ENCODE measurements around the gene LRRC46. TPM values are rescaled to one million over a fixed set of nuclear protein-coding genes. Genes with fewer than 3 reads are reported as not detected.

Gene LRRC46
- total and polyA plus RNA-seq, 2 of the 13 experiments (the other 11 are each of a cell fraction or from before 2014, with no cell fraction given) = 0.09 TPM

DNA sequence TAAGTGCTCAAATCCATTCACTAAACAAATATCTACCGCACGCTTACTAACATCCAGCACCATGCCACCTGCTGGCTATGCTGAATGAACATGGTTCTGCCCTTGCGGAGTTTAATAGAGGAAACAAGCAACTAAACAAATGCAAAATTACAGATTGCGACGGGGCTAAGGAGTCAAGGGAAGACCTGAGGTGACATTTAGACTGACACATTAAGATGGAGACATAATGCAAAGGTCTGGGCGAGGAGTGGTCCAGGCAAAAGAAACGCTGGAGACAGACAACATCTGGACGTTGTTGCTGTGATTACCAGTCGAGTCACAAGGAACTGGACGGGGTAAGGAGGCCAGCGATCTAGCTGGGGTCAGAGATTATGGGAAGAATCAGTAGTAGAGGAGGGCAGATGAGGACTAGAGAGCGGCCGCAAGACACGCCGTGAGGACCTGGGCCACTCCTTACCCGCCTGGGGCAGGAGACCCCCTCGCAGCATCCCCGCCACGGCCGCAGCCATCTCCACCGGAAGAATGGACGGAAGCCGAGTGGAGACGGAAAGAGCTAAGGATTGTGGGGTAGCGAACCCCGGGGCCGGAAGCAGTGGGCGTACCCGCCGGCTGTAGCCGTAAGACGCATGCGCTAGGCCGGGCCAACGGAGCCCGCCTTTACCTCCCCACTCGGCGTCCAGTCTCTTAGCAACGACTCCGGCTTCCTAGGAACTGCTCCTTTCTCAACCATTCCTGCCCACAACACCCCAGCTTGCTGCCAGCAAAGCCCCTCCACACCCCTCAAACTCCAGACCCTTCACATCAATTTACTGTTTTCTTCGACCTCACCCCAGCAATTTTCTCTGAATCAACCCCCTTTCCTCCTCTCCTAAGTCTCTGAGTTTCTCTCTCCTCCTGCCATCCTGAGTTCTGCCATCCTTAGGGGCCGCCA lies at the start of gene LRRC46, which contains the start of gene MRPL10 (continued):
- TF ChIP-seq MTA3 (CRISPR knock-in tag; IDR thresholded peaks at IDR 0.05) = no peak
- TF ChIP-seq ZFP36L2 (CRISPR knock-in tag; IDR thresholded peaks at IDR 0.05) = no peak
- TF ChIP-seq NCOA2 (CRISPR knock-in tag; IDR thresholded peaks at IDR 0.05) = peak; percentile 55; the same call in 1 of the 2 replicates
- TF ChIP-seq PHF20 (CRISPR knock-in tag; IDR thresholded peaks at IDR 0.05) = peak; percentile 99
- peak; percentile 87 for TF ChIP-seq MTERF4 (CRISPR knock-in tag; IDR thresholded peaks at IDR 0.05)
- TF ChIP-seq, protein P1, sequence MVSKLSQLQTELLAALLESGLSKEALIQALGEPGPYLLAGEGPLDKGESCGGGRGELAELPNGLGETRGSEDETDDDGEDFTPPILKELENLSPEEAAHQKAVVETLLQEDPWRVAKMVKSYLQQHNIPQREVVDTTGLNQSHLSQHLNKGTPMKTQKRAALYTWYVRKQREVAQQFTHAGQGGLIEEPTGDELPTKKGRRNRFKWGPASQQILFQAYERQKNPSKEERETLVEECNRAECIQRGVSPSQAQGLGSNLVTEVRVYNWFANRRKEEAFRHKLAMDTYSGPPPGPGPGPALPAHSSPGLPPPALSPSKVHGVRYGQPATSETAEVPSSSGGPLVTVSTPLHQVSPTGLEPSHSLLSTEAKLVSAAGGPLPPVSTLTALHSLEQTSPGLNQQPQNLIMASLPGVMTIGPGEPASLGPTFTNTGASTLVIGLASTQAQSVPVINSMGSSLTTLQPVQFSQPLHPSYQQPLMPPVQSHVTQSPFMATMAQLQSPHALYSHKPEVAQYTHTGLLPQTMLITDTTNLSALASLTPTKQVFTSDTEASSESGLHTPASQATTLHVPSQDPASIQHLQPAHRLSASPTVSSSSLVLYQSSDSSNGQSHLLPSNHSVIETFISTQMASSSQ (IDR thresholded peaks at IDR 0.05; ENCODE audit: low read depth) = peak; percentile 30; the same call in 1 of the 2 replicates
- TF ChIP-seq, protein P1 (CRISPR knock-in tag; IDR thresholded peaks at IDR 0.05; ENCODE audit: borderline replicate concordance) = peak; percentile 55; the same call in 1 of the 2 replicates
- no peak for TF ChIP-seq FOXM1 (CRISPR knock-in tag; IDR thresholded peaks at IDR 0.05)
- peak; percentile 81 for TF ChIP-seq AGO2 (optimal IDR thresholded peaks at IDR 0.05; ENCODE audit: low read depth, low read length)
- TF ChIP-seq ARNT2 (CRISPR knock-in tag; IDR thresholded peaks at IDR 0.05; ENCODE audit: low read depth) = peak; percentile 47; the same call in 1 of the 2 replicates
- peak; percentile 85; the same call in 1 of the 2 replicates for TF ChIP-seq ZMAT3 (CRISPR knock-in tag; conservative IDR thresholded peaks at IDR 0.05)
- TF ChIP-seq CHD4 (IDR thresholded peaks at IDR 0.05; ENCODE audit: borderline replicate concordance, low read length) = no peak
- TF ChIP-seq ZNF180 (CRISPR knock-in tag; IDR thresholded peaks at IDR 0.05; ENCODE audit: borderline replicate concordance, low read depth) = no peak
- peak; percentile 75 for TF ChIP-seq BCL3 (CRISPR knock-in tag; IDR thresholded peaks at IDR 0.05)
- peak; percentile 84; the same call in 1 of the 2 replicates for TF ChIP-seq ZNF274 (CRISPR knock-in tag; IDR thresholded peaks at IDR 0.05)
- no peak for TF ChIP-seq CSRNP2 (CRISPR knock-in tag; conservative IDR thresholded peaks at IDR 0.05; ENCODE audit: low read depth)
- TF ChIP-seq CHD2 (IDR thresholded peaks at IDR 0.05; ENCODE audit: low read depth, low read length) = no peak
- peak; percentile 87; the same call in 1 of the 2 replicates for TF ChIP-seq AHR (CRISPR knock-in tag; IDR thresholded peaks at IDR 0.05)
- TF ChIP-seq HNRNPH1 (optimal IDR thresholded peaks at IDR 0.05; ENCODE audit: low read depth, low read length) = peak; percentile 45
- no peak for TF ChIP-seq MTF1 (CRISPR knock-in tag; IDR thresholded peaks at IDR 0.05)
- TF ChIP-seq ISX (CRISPR knock-in tag; conservative IDR thresholded peaks at IDR 0.05) = no peak
- TF ChIP-seq ZNF598 (CRISPR knock-in tag; IDR thresholded peaks at IDR 0.05; ENCODE audit: borderline replicate concordance) = peak; percentile 96

Measured in HepG2 (cell line).